MG63 (cell line): ENCODE measurements around the gene JPT1. TPM values are rescaled to one million over a fixed set of nuclear protein-coding genes. Genes with fewer than 3 reads are reported as not detected.

ENCODE experiments used
- DNase-seq: peaks from one replicate; pipeline ENCODE4 v3.0.0-alpha.2; 2020
- H3K27me3 ChIP-seq: fragments of 250-450 bp; sonication (Bioruptor Pico); 2 replicates; pipeline ENCODE4 v1.5.1; 2020; ENCODE audit warnings: mild to moderate bottlenecking, moderate library complexity
- H3K36me3 ChIP-seq: fragments of 250-450 bp; sonication (Bioruptor Pico); 2 replicates; pipeline ENCODE4 v1.5.1; 2020; ENCODE audit warnings: mild to moderate bottlenecking, moderate library complexity
- H3K4me3 ChIP-seq: fragments of 250-450 bp; sonication (Bioruptor Pico); 2 replicates; pipeline ENCODE4 v1.5.1; 2020; ENCODE audit warnings: mild to moderate bottlenecking, moderate library complexity
- H3K9me3 ChIP-seq: fragments of 250-450 bp; sonication (Bioruptor Pico); 2 replicates; pipeline ENCODE4 v1.5.1; 2020; ENCODE audit warnings: mild to moderate bottlenecking, moderate library complexity
- total RNA-seq: library from RNA; depleted of rRNA; stranded (reverse); fragments of >200 nt; shearing (Covaris generic); gene quantifications from 2 replicates; pipeline ENCODE4 v1.2.3, GENCODE V29; 2014; ENCODE audit warnings: low replicate concordance; rRNA removed

The JPT1 gene
- 117 and 285 TPM in 2 replicates for total RNA-seq

GRCh38 chr17:75154195-75155106 lies at the start of gene JPT1:
Gene JPT1, minus strand, starts transcription at chr17:75154512. Its CDS starts 115 bp downstream, at chr17:75154397.
- peaks cover 39% of the 10 kb centered on the region for H3K36me3 ChIP-seq
- H3K27me3 ChIP-seq = no peaks in the 10 kb centered on the region
- H3K9me3 ChIP-seq = no peaks in the 10 kb centered on the region
- peak; percentile 99 for DNase-seq
- peak within 1 kb of the TSS; percentile 94 for H3K4me3 ChIP-seq

GRCh38 chr17:75199886-75200618 lies 45.7 kb upstream of the JPT1 start:
- no peak overlapping the region for H3K4me3 ChIP-seq
- no peaks in the 10 kb centered on the region for H3K36me3 ChIP-seq
- no peak for DNase-seq
- H3K9me3 ChIP-seq = no peaks in the 10 kb centered on the region
- H3K27me3 ChIP-seq = no peaks in the 10 kb centered on the region

- Histone ChIP-seq H3K4me3 (no peak overlapping the region), H3K36me3 (no peaks in the 10 kb centered on the region), H3K9me3 (no peaks in the 10 kb centered on the region), H3K27me3 (no peaks in the 10 kb centered on the region)
- DNase-seq = no peak
Measured at GRCh38 chr17:75194879-75195278, 40.6 kb upstream of the JPT1 start.

GRCh38 chr17:75191584-75191983 lies 37.3 kb upstream of the JPT1 start:
- Histone ChIP-seq H3K9me3 (no peaks in the 10 kb centered on the region), H3K4me3 (no peak overlapping the region), H3K27me3 (no peaks in the 10 kb centered on the region), H3K36me3 (no peaks in the 10 kb centered on the region)
- DNase-seq = no peak

GRCh38 chr17:75188614-75189013 lies 34.3 kb upstream of the JPT1 start:
- H3K4me3 ChIP-seq = no peak overlapping the region
- no peak for DNase-seq
- no peaks in the 10 kb centered on the region for H3K9me3 ChIP-seq
- H3K27me3 ChIP-seq = no peaks in the 10 kb centered on the region
- no peaks in the 10 kb centered on the region for H3K36me3 ChIP-seq

- no peak overlapping the region for H3K4me3 ChIP-seq
- no peak for DNase-seq
- H3K9me3 ChIP-seq = no peaks in the 10 kb centered on the region
- H3K36me3 ChIP-seq = peaks cover 26% of the 10 kb centered on the region
- no peaks in the 10 kb centered on the region for H3K27me3 ChIP-seq
Measured at GRCh38 chr17:75183999-75184884, 29.9 kb upstream of the JPT1 start.

GRCh38 chr17:75182569-75183436 lies 28.5 kb upstream of the JPT1 start, which contains the start of gene SUMO2:
Gene SUMO2, minus strand, starts transcription at chr17:75182959. Its CDS starts 125 bp downstream, at chr17:75182834.
- Histone ChIP-seq H3K9me3 (no peaks in the 10 kb centered on the region), H3K27me3 (no peaks in the 10 kb centered on the region), H3K36me3 (peaks cover 39% of the 10 kb centered on the region), H3K4me3 (peak within 1 kb of the TSS; percentile 84)
- DNase-seq = peak; percentile 93

- Histone ChIP-seq H3K9me3 (no peaks in the 10 kb centered on the region), H3K27me3 (no peaks in the 10 kb centered on the region), H3K36me3 (peaks cover 43% of the 10 kb centered on the region), H3K4me3 (peak overlapping the region; percentile 84)
- no peak for DNase-seq
Measured at GRCh38 chr17:75182319-75182568, 27.9 kb upstream of the JPT1 start.

GRCh38 chr17:75181608-75182318 lies 27.5 kb upstream of the JPT1 start:
- Histone ChIP-seq H3K4me3 (peak overlapping the region; percentile 84), H3K27me3 (no peaks in the 10 kb centered on the region), H3K36me3 (peaks cover 48% of the 10 kb centered on the region), H3K9me3 (no peaks in the 10 kb centered on the region)
- no peak for DNase-seq

- Histone ChIP-seq H3K4me3 (peak overlapping the region; percentile 84), H3K36me3 (peaks cover 54% of the 10 kb centered on the region), H3K27me3 (no peaks in the 10 kb centered on the region), H3K9me3 (no peaks in the 10 kb centered on the region)
- no peak for DNase-seq
Measured at GRCh38 chr17:75181110-75181509, 26.8 kb upstream of the JPT1 start.

- no peak overlapping the region for H3K4me3 ChIP-seq
- DNase-seq = no peak
- H3K9me3 ChIP-seq = no peaks in the 10 kb centered on the region
- peaks cover 81% of the 10 kb centered on the region for H3K36me3 ChIP-seq
- no peaks in the 10 kb centered on the region for H3K27me3 ChIP-seq
Measured at GRCh38 chr17:75178453-75178852, 24.1 kb upstream of the JPT1 start.

- no peak for DNase-seq
- peaks cover 94% of the 10 kb centered on the region for H3K36me3 ChIP-seq
- no peaks in the 10 kb centered on the region for H3K27me3 ChIP-seq
- no peaks in the 10 kb centered on the region for H3K9me3 ChIP-seq
- no peak overlapping the region for H3K4me3 ChIP-seq
Measured at GRCh38 chr17:75176625-75177024, 22.3 kb upstream of the JPT1 start.

GRCh38 chr17:75174996-75175395 lies 20.7 kb upstream of the JPT1 start:
- H3K9me3 ChIP-seq = no peaks in the 10 kb centered on the region
- peaks cover 94% of the 10 kb centered on the region for H3K36me3 ChIP-seq
- no peak overlapping the region for H3K4me3 ChIP-seq
- no peak for DNase-seq
- no peaks in the 10 kb centered on the region for H3K27me3 ChIP-seq

- Histone ChIP-seq H3K27me3 (no peaks in the 10 kb centered on the region), H3K4me3 (no peak overlapping the region), H3K9me3 (no peaks in the 10 kb centered on the region), H3K36me3 (peaks cover 92% of the 10 kb centered on the region)
- DNase-seq = no peak
Measured at GRCh38 chr17:75173526-75173925, 19.2 kb upstream of the JPT1 start.

GRCh38 chr17:75168998-75169397 lies 14.7 kb upstream of the JPT1 start:
- Histone ChIP-seq H3K4me3 (no peak overlapping the region), H3K36me3 (peaks cover 86% of the 10 kb centered on the region), H3K27me3 (no peaks in the 10 kb centered on the region), H3K9me3 (no peaks in the 10 kb centered on the region)
- no peak for DNase-seq
